NT2/D1 (cell line): ENCODE data around the gene ETV4.

Experiments
- SUZ12 ChIP-seq: IDR thresholded peaks from 2 replicates; pipeline ENCODE4 v1.6.1; 2011; ENCODE audit not compliant: insufficient read length, insufficient read depth; ENCODE audit errors: extremely low read depth
- YY1 ChIP-seq: IDR thresholded peaks from 2 replicates; pipeline ENCODE4 v1.6.1; 2011; ENCODE audit not compliant: insufficient read length, insufficient read depth
- ZNF274 ChIP-seq: IDR thresholded peaks from 2 replicates; pipeline ENCODE4 v1.6.1; 2011; ENCODE audit warnings: mild to moderate bottlenecking, low read depth, low read length

- TF ChIP-seq ZNF274 (no peak), YY1 (no peak), SUZ12 (no peak)
Observed at GRCh38 chr17:43562679-43563599, 16.8 kb upstream of the ETV4 start.
